Calu3 (cell line): ENCODE data around the gene RNF128. TPM values are rescaled to one million over a fixed set of nuclear protein-coding genes. Genes with fewer than 3 reads are reported as not detected.
A peak's percentile ranks its signal among the peaks of the same experiment; 100 is the strongest.

Experiments used
- BruUV-seq: library from RNA; stranded (reverse); fragments of 400-500 nt; replicated peaks from 2 replicates; lab custom pipeline; 2021; lab: Mats Ljungman, UMichigan
- CTCF ChIA-PET: fragments of 300-600 bp; sonication (Branson Sonifier 250); formaldehyde crosslinking; loops from one replicate; lab custom pipeline; 2022; ENCODE audit warnings: antibody characterized with exemption; lab: Charles Lee
- DNase-seq: peaks from one replicate; pipeline ENCODE4 v3.0.0; 2022
- H3K27ac Mint-ChIP-seq: one replicate; pipeline ENCODE4 v1.8.0; 2022; ENCODE audit warnings: mixed read lengths; ENCODE audit not compliant: unreplicated experiment
- H3K27me3 Mint-ChIP-seq: one replicate; pipeline ENCODE4 v1.8.0; 2022; ENCODE audit warnings: mixed read lengths; ENCODE audit not compliant: unreplicated experiment
- H3K36me3 Mint-ChIP-seq: one replicate; pipeline ENCODE4 v1.8.0; 2022; ENCODE audit warnings: mild to moderate bottlenecking, moderate library complexity, mixed read lengths; ENCODE audit not compliant: insufficient read depth, unreplicated experiment
- H3K4me1 Mint-ChIP-seq: one replicate; pipeline ENCODE4 v1.8.0; 2022; ENCODE audit warnings: mild to moderate bottlenecking, low read depth, mixed read lengths; ENCODE audit not compliant: unreplicated experiment
- H3K4me3 Mint-ChIP-seq: one replicate; pipeline ENCODE4 v1.8.0; 2022; ENCODE audit warnings: mild to moderate bottlenecking, low read depth, moderate library complexity, mixed read lengths; ENCODE audit not compliant: unreplicated experiment
- H3K9me3 Mint-ChIP-seq: one replicate; pipeline ENCODE4 v1.8.0; 2022; ENCODE audit warnings: low read depth, mixed read lengths; ENCODE audit not compliant: unreplicated experiment
- CTCF ChIP-seq: fragments of 200-600 bp; IDR thresholded peaks from one replicate; pipeline ENCODE4 v1.8.0; 2022; ENCODE audit warnings: antibody characterized with exemption; ENCODE audit not compliant: unreplicated experiment
- intact Hi-C: fragments of 100-400 bp; cut with micrococcal nuclease; formaldehyde crosslinking; loops from one replicate; pipeline ENCODE4 v1.10.0; 2022; ENCODE audit not compliant: unreplicated experiment
- total RNA-seq: library from RNA; stranded (reverse); gene quantifications from 2 replicates; pipeline ENCODE4 v1.2.3, GENCODE V29; 2022

RNF128 gene
- total RNA-seq, 1 experiment from 2014 or later, result 40.1 TPM

- TF ChIP-seq CTCF, result no peak
- DNase-seq, result peak; percentile 15
- H3K36me3 Mint-ChIP-seq, result peaks cover under 1% of the 10 kb centered on the region
- H3K27me3 Mint-ChIP-seq, result no peaks in the 10 kb centered on the region
- intact Hi-C loops, result loop anchor here (2.0 to 5.0 kb wide), 2 partner anchors 46 to 89 kb away; no protein-coding TSS in a partner anchor
- peak overlapping the region; percentile 40 for H3K4me3 Mint-ChIP-seq
- H3K27ac Mint-ChIP-seq, result peak overlapping the region; percentile 70
- CTCF ChIA-PET, result interaction anchor here (0.6 to 1.3 kb wide), 4 partner anchors 22 to 115 kb away, joined by 3 to 7 read pairs (median 4); partner anchors contain the start of gene TBC1D8B
- BruUV-seq, result no TSS peak
- peaks cover 34% of the 10 kb centered on the region for H3K4me1 Mint-ChIP-seq
- no peaks in the 10 kb centered on the region for H3K9me3 Mint-ChIP-seq
Observed at GRCh38 chrX:106780664-106781377, 54.3 kb downstream of the RNF128 start.

GRCh38 chrX:106783716-106784115 lies 57.2 kb downstream of the RNF128 start:
- TF ChIP-seq CTCF, result no peak
- no peak for DNase-seq
- no TSS peak for BruUV-seq
- CTCF ChIA-PET, result no interaction called here
- intact Hi-C loops, result loop anchor here (5.0 kb wide), 1 partner anchor 91 kb away; no protein-coding TSS in a partner anchor
- peaks cover 42% of the 10 kb centered on the region for H3K4me1 Mint-ChIP-seq
- H3K36me3 Mint-ChIP-seq, result peaks cover 5% of the 10 kb centered on the region
- H3K27me3 Mint-ChIP-seq, result no peaks in the 10 kb centered on the region
- no peak overlapping the region for H3K4me3 Mint-ChIP-seq
- no peak overlapping the region for H3K27ac Mint-ChIP-seq
- H3K9me3 Mint-ChIP-seq, result no peaks in the 10 kb centered on the region

GRCh38 chrX:106791495-106791894 lies 65.0 kb downstream of the RNF128 start:
- no TSS peak for BruUV-seq
- Mint-ChIP-seq H3K4me3 (no peak overlapping the region), H3K27ac (no peak overlapping the region), H3K27me3 (no peaks in the 10 kb centered on the region), H3K9me3 (no peaks in the 10 kb centered on the region), H3K36me3 (peaks cover 3% of the 10 kb centered on the region), H3K4me1 (peaks cover 8% of the 10 kb centered on the region)
- CTCF ChIA-PET, result no interaction called here
- intact Hi-C loops, result loop anchor here (1.0 to 5.0 kb wide), 2 partner anchors 179 to 310 kb away; partner anchors contain the start of gene RADX
- TF ChIP-seq CTCF, result no peak
- DNase-seq, result no peak

GRCh38 chrX:106802063-106802387 lies 75.5 kb downstream of the RNF128 start:
- Mint-ChIP-seq H3K4me3 (peak overlapping the region; percentile 82), H3K9me3 (no peaks in the 10 kb centered on the region), H3K36me3 (peaks cover 22% of the 10 kb centered on the region), H3K4me1 (peaks cover 14% of the 10 kb centered on the region), H3K27ac (peak overlapping the region; percentile 78), H3K27me3 (no peaks in the 10 kb centered on the region)
- no peak for DNase-seq
- intact Hi-C loops, result no loop called here
- no TSS peak for BruUV-seq
- CTCF ChIA-PET, result interaction anchor here (1.0 to 1.6 kb wide), 2 partner anchors 21 to 86 kb away, joined by 3 to 7 read pairs; no protein-coding TSS in a partner anchor
- TF ChIP-seq CTCF, result no peak
